SH-SY5Y (cell line): ENCODE measurements around the gene WDR87.

Source experiments
- GATA2 ChIP-seq: IDR thresholded peaks from 2 replicates; pipeline ENCODE4 v1.6.1; 2011; ENCODE audit warnings: mild to moderate bottlenecking, low read depth, low read length
- GATA3 ChIP-seq: IDR thresholded peaks from 2 replicates; pipeline ENCODE4 v1.6.1; 2011; ENCODE audit warnings: low read depth, mild to moderate bottlenecking, low read length, moderate library complexity

Gene WDR87

DNA sequence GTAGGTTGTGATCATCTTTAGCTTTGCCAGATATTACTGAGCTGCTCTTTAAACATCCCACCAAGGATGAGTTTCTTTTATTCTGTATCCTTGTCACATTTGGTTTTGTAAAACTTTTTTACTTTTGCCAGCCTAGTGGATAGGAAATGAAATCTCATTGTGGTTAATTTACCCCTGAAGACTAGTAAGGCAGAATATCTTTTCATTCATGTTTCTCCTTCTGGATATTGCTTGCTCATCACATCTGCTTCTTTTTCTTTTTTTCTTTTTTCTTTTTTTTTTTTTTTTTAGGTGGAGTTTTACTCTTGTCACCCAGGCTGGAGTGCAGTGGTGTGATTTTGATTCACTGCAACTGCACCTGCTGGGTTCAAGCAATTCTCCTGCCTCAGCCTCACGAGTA lies 32.0 kb upstream of the WDR87 start:
- TF ChIP-seq GATA3 (no peak), GATA2 (no peak)

DNA sequence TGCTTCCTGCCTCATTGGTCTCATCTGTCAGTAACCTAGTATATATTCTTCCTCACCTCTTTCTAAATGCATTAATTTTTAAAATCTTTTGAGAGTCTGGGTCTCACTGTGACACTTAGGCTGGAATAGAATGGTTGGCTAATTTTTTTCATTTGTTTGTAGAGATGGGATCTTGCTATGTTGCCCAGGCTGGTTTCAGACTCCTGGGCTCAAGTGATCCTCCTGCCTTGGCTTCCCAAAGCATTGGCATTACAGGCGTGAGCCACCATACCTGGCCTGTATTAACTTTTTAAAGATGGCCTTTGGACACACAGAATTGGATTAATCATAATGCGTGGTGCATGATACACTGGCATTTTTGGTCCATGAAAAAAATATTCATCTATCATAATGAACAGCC lies 30.5 kb upstream of the WDR87 start:
- no peak for TF ChIP-seq GATA3
- TF ChIP-seq GATA2, result no peak

DNA sequence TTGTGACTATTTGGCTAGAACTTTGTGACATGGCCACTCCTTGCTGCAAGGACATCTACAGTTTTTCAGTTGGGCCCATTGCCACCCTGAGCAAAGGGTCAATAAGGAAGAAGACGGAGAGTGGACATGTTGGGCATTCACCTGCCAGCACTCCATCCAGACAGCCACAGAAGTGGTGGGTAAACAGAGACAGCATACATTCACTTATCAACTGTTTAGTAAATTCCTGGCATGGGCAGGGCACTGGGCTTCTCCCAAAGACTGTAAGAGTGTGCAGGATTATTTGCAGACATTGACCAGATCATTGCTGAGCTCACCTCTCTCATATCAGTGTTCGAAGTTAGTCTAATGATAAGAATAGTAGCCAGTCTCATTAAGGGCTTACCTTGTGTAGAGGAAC lies 29.8 kb upstream of the WDR87 start:
- no peak for TF ChIP-seq GATA3
- TF ChIP-seq GATA2, result no peak

DNA sequence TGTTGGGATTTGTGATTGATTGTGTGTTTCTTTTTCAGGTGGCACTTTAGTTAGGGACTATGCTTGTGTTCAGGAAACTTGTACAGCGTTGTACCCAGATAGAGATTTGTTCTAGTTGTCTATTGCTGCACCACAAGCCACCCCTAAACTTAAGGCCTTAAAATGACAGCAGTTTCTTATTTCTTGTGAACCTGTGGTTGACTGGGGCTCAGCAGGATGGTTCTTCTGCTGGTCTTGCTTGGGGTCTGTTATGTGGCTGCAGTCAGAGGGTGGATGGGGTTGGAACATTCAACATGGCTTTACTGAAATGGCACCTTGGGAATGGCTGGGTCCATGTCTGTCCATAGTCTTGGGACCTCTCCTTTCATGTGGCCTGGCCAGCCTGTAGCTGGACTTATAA lies 28.9 kb upstream of the WDR87 start:
- no peak for TF ChIP-seq GATA3
- no peak for TF ChIP-seq GATA2

GRCh38 chr19:37933937-37934358 lies 27.6 kb upstream of the WDR87 start:
- TF ChIP-seq GATA2 (no peak), GATA3 (no peak)

GRCh38 chr19:37932985-37933936 lies 26.9 kb upstream of the WDR87 start:
- TF ChIP-seq GATA2, result no peak
- TF ChIP-seq GATA3, result no peak

- TF ChIP-seq GATA3 (no peak), GATA2 (no peak)
These were observed 25.7 kb upstream of the WDR87 start for GRCh38 chr19:37931881-37932655.

DNA sequence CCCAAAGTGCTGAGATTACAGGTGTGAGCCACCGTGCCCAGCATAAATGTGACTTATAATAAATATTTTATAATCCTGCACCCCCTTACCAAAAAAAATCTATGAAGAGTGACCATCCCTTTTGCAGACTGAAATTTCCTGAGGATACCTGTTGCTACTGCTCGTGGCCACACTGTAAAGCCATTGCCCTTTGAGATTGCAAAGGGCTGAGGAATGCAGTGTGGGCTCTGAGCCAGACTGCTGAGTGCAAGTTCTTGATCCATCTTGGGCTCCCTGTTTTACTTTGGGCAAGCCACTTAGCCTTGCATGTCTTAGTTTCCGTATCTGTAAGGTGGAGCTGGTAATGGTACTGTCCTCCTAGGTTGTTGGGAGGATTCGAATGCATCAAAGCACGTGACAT lies 24.0 kb upstream of the WDR87 start:
- TF ChIP-seq GATA2, result no peak
- TF ChIP-seq GATA3, result no peak

DNA sequence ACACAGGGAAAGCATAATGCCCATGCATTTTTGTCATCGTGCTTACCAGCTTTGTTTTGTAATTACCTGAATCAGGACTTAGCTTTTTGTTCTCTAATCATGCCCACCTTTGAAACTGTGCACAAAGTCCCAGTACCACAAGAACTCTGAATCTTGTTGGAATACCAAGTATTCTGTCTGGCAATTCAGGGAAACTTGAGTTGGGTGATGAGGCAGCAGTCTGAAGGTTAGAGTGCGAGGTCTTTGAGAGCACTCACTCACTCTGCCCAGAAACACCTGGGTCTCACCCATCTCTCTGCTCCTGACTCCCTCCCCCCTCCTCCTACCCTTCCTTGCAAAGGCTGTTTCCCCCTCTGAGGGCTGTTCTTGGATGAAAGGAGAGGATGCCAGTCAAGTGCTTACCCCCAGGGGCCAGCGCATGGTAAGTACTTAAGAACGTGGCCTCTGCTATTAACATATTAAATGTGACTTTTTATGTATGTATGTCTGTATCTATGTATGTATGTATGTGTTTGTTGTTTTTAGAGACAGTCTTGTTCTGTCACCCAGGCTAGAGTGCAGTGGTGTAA lies 23.0 kb upstream of the WDR87 start:
- no peak for TF ChIP-seq GATA2
- no peak for TF ChIP-seq GATA3

- no peak for TF ChIP-seq GATA3
- TF ChIP-seq GATA2, result no peak
These were observed 22.3 kb upstream of the WDR87 start for GRCh38 chr19:37928527-37929286.

- TF ChIP-seq GATA2 (no peak), GATA3 (no peak)
These were observed 20.3 kb upstream of the WDR87 start for GRCh38 chr19:37926711-37927110.

DNA sequence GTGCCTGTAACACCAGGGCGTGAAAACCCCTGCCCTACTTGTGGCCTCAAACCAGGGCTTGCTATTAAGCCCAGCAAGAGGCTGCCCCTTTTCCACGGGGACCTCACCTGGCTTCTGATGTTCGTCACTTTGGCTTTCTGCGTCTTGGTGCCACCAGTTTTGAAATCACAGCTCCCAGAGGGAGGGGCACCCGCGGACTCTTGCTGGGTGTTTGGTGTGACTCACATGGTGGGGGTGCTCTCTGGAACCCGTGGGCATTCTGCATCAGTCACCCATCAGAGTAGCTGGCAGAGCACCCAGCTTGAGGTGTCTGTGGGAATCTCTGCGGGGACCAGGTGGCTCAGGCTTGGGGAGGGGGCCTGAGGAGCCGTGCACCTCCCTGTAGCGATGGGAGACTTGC lies 19.9 kb upstream of the WDR87 start:
- TF ChIP-seq GATA3 (no peak), GATA2 (no peak)

GRCh38 chr19:37925212-37925611 lies 18.8 kb upstream of the WDR87 start:
- TF ChIP-seq GATA2 (no peak), GATA3 (no peak)
